Activated CD8-positive, alpha-beta memory T cell treated with anti-CD3 and anti-CD28 coated beads for 24 hours (primary cell): ENCODE results near the gene TCF7L2.
A peak's percentile ranks its signal among the peaks of the same experiment; 100 is the strongest.

Source experiments
- DNase-seq: peaks from one replicate; pipeline ENCODE4 v3.0.0-alpha.2; 2020

TCF7L2 gene

GRCh38 chr10:112967200-112967599 is 17.2 kb downstream of the TCF7L2 start:
- no peak for DNase-seq

GRCh38 chr10:112969131-112969530 is 19.1 kb downstream of the TCF7L2 start:
- no peak for DNase-seq

GRCh38 chr10:112969542-112969941 is 19.5 kb downstream of the TCF7L2 start:
- peak; percentile 41 for DNase-seq

GRCh38 chr10:112970021-112970420 is 20.0 kb downstream of the TCF7L2 start:
- DNase-seq, result peak; percentile 48

- DNase-seq, result peak; percentile 51
Measured at GRCh38 chr10:112972606-112973005, 22.6 kb downstream of the TCF7L2 start.

- peak; percentile 49 for DNase-seq
Measured at GRCh38 chr10:112973046-112973445, 23.0 kb downstream of the TCF7L2 start.

- DNase-seq, result peak; percentile 54
Measured at GRCh38 chr10:112973805-112974204, 23.8 kb downstream of the TCF7L2 start.

GRCh38 chr10:112977426-112977898 is 27.4 kb downstream of the TCF7L2 start:
- no peak for DNase-seq

- no peak for DNase-seq
Measured at GRCh38 chr10:112979927-112980326, 29.9 kb downstream of the TCF7L2 start.

GRCh38 chr10:112980937-112981336 is 30.9 kb downstream of the TCF7L2 start:
- no peak for DNase-seq

GRCh38 chr10:112981553-112981952 is 31.5 kb downstream of the TCF7L2 start:
- DNase-seq, result peak; percentile 76

GRCh38 chr10:112983444-112984056 is 33.5 kb downstream of the TCF7L2 start:
- DNase-seq, result no peak

GRCh38 chr10:112984756-112985155 is 34.7 kb downstream of the TCF7L2 start:
- no peak for DNase-seq

- no peak for DNase-seq
Measured at GRCh38 chr10:112985690-112986543, 35.9 kb downstream of the TCF7L2 start.

GRCh38 chr10:112986544-112987190 is 36.6 kb downstream of the TCF7L2 start:
- DNase-seq, result no peak

GRCh38 chr10:112988839-112989406 is 38.9 kb downstream of the TCF7L2 start:
- DNase-seq, result no peak

GRCh38 chr10:112989826-112990225 is 39.8 kb downstream of the TCF7L2 start:
- no peak for DNase-seq

GRCh38 chr10:112990271-112990670 is 40.2 kb downstream of the TCF7L2 start:
- no peak for DNase-seq

GRCh38 chr10:112991888-112992491 is 41.9 kb downstream of the TCF7L2 start:
- DNase-seq, result no peak

GRCh38 chr10:112996462-112996861 is 46.4 kb downstream of the TCF7L2 start:
- no peak for DNase-seq

- no peak for DNase-seq
Measured at GRCh38 chr10:112999102-112999501, 49.1 kb downstream of the TCF7L2 start.

- no peak for DNase-seq
Measured at GRCh38 chr10:113000442-113000841, 50.4 kb downstream of the TCF7L2 start.
